GM12864 (cell line): ENCODE measurements around the gene EXOC3.

Source experiments
- DNase-seq: peaks from one replicate; pipeline ENCODE4 v3.0.0-alpha.2; 2011; ENCODE audit warnings: low read depth
- H3K4me3 ChIP-seq: 2 replicates; pipeline ENCODE4 v1.5.1; 2011; ENCODE audit warnings: mild to moderate bottlenecking, low read depth, low read length, control low read depth
- TF ChIP-seq, protein P1 (sequence below): IDR thresholded peaks from 2 replicates; pipeline ENCODE4 v1.5.1; 2011; ENCODE audit warnings: low read depth, mild to moderate bottlenecking, moderate library complexity, low read length, control low read depth, inconsistent platforms; ENCODE audit errors: missing control alignments

Gene EXOC3

DNA sequence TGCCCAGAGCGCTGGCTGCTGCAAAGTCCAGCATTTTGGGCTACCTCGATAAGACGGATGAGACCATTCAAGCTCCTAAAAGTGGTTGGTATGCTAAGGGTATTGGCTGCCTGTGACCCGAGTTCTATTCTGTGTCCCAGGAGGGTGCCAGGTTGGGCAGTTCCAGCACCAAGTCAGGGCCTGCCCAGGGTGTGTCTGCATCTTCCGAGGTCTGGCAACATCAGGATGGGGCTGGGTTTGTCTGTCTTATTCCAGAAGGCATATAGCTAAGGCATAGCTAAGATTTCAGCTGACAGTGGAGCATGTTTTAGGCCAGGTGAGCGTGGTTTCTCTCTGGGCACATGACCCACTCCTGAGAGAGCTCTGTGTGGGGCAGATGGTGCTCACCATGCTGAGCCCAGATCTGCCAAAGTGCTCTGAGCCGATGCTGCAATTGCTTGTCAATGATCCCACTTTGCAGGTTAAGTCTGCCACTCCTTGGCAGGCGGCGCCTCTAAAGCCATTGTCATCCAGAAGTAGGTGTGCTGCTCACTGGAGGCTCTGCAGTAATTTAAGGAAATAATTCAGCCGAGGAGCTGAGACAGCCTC, 73.5 kb downstream of the EXOC3 start:
- TF ChIP-seq, protein P1, sequence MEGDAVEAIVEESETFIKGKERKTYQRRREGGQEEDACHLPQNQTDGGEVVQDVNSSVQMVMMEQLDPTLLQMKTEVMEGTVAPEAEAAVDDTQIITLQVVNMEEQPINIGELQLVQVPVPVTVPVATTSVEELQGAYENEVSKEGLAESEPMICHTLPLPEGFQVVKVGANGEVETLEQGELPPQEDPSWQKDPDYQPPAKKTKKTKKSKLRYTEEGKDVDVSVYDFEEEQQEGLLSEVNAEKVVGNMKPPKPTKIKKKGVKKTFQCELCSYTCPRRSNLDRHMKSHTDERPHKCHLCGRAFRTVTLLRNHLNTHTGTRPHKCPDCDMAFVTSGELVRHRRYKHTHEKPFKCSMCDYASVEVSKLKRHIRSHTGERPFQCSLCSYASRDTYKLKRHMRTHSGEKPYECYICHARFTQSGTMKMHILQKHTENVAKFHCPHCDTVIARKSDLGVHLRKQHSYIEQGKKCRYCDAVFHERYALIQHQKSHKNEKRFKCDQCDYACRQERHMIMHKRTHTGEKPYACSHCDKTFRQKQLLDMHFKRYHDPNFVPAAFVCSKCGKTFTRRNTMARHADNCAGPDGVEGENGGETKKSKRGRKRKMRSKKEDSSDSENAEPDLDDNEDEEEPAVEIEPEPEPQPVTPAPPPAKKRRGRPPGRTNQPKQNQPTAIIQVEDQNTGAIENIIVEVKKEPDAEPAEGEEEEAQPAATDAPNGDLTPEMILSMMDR: no peak
- no peak overlapping the region for H3K4me3 ChIP-seq
- no peak for DNase-seq
